IMR-90 (cell line): ENCODE results near the gene QSOX2. TPM values are rescaled to one million over a fixed set of nuclear protein-coding genes. Genes with fewer than 3 reads are reported as not detected.

Source experiments
- ATAC-seq: fragments of 200-7000 bp; cut with Tn5 transposase; 2 replicates; pipeline ENCODE4 v1.9.1; 2020; ENCODE audit warnings: low read depth, mild to moderate bottlenecking, moderate library complexity
- BruUV-seq: library from RNA; stranded (reverse); fragments of 400-500 nt; replicated peaks from 2 replicates; lab custom pipeline; 2021; lab: Mats Ljungman, UMichigan
- CTCF ChIA-PET: fragments of 300-600 bp; formaldehyde crosslinking; extraction: SDS; loops from one replicate; lab custom pipeline; 2021; ENCODE audit warnings: antibody characterized with exemption; lab: Yijun Ruan, JAX
- POLR2A ChIA-PET: fragments of 300-600 bp; sonication (Branson Sonifier 250); formaldehyde crosslinking; loops from one replicate; lab custom pipeline; 2022; ENCODE audit warnings: antibody characterized with exemption; ENCODE audit not compliant: unreplicated experiment; lab: Charles Lee
- DNase-seq: peaks from one replicate; pipeline ENCODE4 v3.0.0; 2013
- H2AFZ ChIP-seq: replicated peaks from 2 replicates; pipeline ENCODE3; 2013; ENCODE audit warnings: low read length, mild to moderate bottlenecking; ENCODE audit not compliant: poor library complexity
- H2AK5ac ChIP-seq: 2 replicates; pipeline ENCODE4 v1.6.1; 2013; ENCODE audit warnings: low read depth, low read length, inconsistent platforms
- H2AK9ac ChIP-seq: replicated peaks from 2 replicates; pipeline ENCODE3; 2013; ENCODE audit warnings: mild to moderate bottlenecking, low read depth, low read length, moderate library complexity; ENCODE audit not compliant: poor library complexity
- H2BK120ac ChIP-seq: 2 replicates; pipeline ENCODE4 v1.6.1; 2013; ENCODE audit warnings: low read depth, low read length, inconsistent platforms
- H2BK15ac ChIP-seq: 3 replicates; pipeline ENCODE4 v1.6.1; 2013; ENCODE audit warnings: low read depth, low read length, inconsistent platforms
- H2BK20ac ChIP-seq: 2 replicates; pipeline ENCODE4 v1.6.1; 2013; ENCODE audit warnings: low read depth, mild to moderate bottlenecking, inconsistent platforms, low read length, moderate library complexity
- H2BK5ac ChIP-seq: 2 replicates; pipeline ENCODE4 v1.6.1; 2013; ENCODE audit warnings: mild to moderate bottlenecking, low read depth, low read length, inconsistent platforms; ENCODE audit not compliant: poor library complexity, severe bottlenecking
- H3K14ac ChIP-seq: replicated peaks from 2 replicates; pipeline ENCODE4 v1.6.1; 2013; ENCODE audit warnings: low read depth, low read length, inconsistent platforms
- H3K18ac ChIP-seq: 2 replicates; pipeline ENCODE4 v1.6.1; 2013; ENCODE audit warnings: low read depth, low read length, control low read depth
- H3K23ac ChIP-seq: 2 replicates; pipeline ENCODE4 v1.6.1; 2013; ENCODE audit warnings: low read depth, low read length, inconsistent platforms
- H3K27ac ChIP-seq: 2 replicates; pipeline ENCODE4 v1.5.1; 2013; ENCODE audit warnings: mild to moderate bottlenecking, control low read depth, low read length; ENCODE audit not compliant: insufficient read depth
- H3K27me3 ChIP-seq: 2 replicates; pipeline ENCODE4 v1.6.1; 2013; ENCODE audit warnings: low read length; ENCODE audit not compliant: control insufficient read depth, insufficient read depth
- H3K36me3 ChIP-seq: 2 replicates; pipeline ENCODE4 v1.6.1; 2013; ENCODE audit warnings: low read length, mixed read lengths; ENCODE audit not compliant: control insufficient read depth, insufficient read depth
- H3K4ac ChIP-seq: 2 replicates; pipeline ENCODE4 v1.6.1; 2013; ENCODE audit warnings: low read depth, low read length, inconsistent platforms
- H3K4me1 ChIP-seq: 2 replicates; pipeline ENCODE4 v1.6.1; 2013; ENCODE audit warnings: low read length, mixed read lengths; ENCODE audit not compliant: control insufficient read depth, insufficient read depth
- H3K4me2 ChIP-seq: 2 replicates; pipeline ENCODE4 v1.6.1; 2013; ENCODE audit warnings: low read depth, mild to moderate bottlenecking, control low read depth, low read length, moderate library complexity
- H3K4me3 ChIP-seq: 2 replicates; pipeline ENCODE4 v1.5.1; 2013; ENCODE audit warnings: low read depth, mild to moderate bottlenecking, control low read depth, low read length, moderate library complexity; ENCODE audit not compliant: insufficient read depth
- H3K56ac ChIP-seq: 2 replicates; pipeline ENCODE4 v1.6.1; 2013; ENCODE audit warnings: low read length, inconsistent platforms; ENCODE audit not compliant: insufficient read depth; ENCODE audit errors: extremely low read depth
- H3K79me1 ChIP-seq, 2 experiments: 2 replicates each; pipeline ENCODE4 v1.6.1; 2013; ENCODE audit warnings: low read length in 2 of 2, inconsistent platforms in 1 of 2, low read depth in 1 of 2
- H3K9ac ChIP-seq: 2 replicates; pipeline ENCODE4 v1.6.1; 2013; ENCODE audit warnings: low read depth, low read length, control low read depth
- H3K9me1 ChIP-seq: 2 replicates; pipeline ENCODE4 v1.6.1; 2013; ENCODE audit warnings: low read length, inconsistent platforms; ENCODE audit not compliant: insufficient read depth
- H3K9me3 ChIP-seq: 2 replicates; pipeline ENCODE4 v1.6.1; 2013; ENCODE audit warnings: low read length; ENCODE audit not compliant: control insufficient read depth, insufficient read depth
- H4K20me1 ChIP-seq: 2 replicates; pipeline ENCODE4 v1.6.1; 2013; ENCODE audit warnings: low read length, inconsistent platforms; ENCODE audit not compliant: insufficient read depth
- H4K5ac ChIP-seq: 2 replicates; pipeline ENCODE4 v1.6.1; 2013; ENCODE audit warnings: mild to moderate bottlenecking, low read depth, low read length, control low read depth
- H4K8ac ChIP-seq, 2 experiments: 2 replicates each; pipeline ENCODE4 v1.6.1; 2013; ENCODE audit warnings: low read depth in 2 of 2, low read length in 2 of 2, control low read depth in 1 of 2, inconsistent platforms in 1 of 2
- H4K91ac ChIP-seq: 2 replicates; pipeline ENCODE4 v1.6.1; 2013; ENCODE audit warnings: low read depth, low read length, inconsistent platforms; ENCODE audit not compliant: insufficient read depth
- BHLHE40 ChIP-seq: fragments of 150-350 bp; IDR thresholded peaks from 2 replicates; pipeline ENCODE4 v1.6.1; 2016; ENCODE audit warnings: mild to moderate bottlenecking, low read depth, low read length
- CEBPB ChIP-seq: IDR thresholded peaks from 2 replicates; pipeline ENCODE4 v1.6.1; 2012; ENCODE audit warnings: low read depth, low read length, improper control_type of control experiment
- CHD1 ChIP-seq: IDR thresholded peaks from 2 replicates; pipeline ENCODE4 v1.6.1; 2012; ENCODE audit warnings: low read depth, low read length, improper control_type of control experiment
- FOS ChIP-seq: fragments of 150-350 bp; IDR thresholded peaks from 2 replicates; pipeline ENCODE4 v1.6.1; 2016; ENCODE audit warnings: low read depth, low read length
- MAFK ChIP-seq: IDR thresholded peaks from 2 replicates; pipeline ENCODE4 v1.6.1; 2012; ENCODE audit warnings: low read depth, low read length, improper control_type of control experiment
- MAZ ChIP-seq: IDR thresholded peaks from 2 replicates; pipeline ENCODE4 v1.6.1; 2012; ENCODE audit warnings: low read depth, mild to moderate bottlenecking, low read length, improper control_type of control experiment, moderate library complexity, borderline replicate concordance
- MXI1 ChIP-seq: IDR thresholded peaks from 2 replicates; pipeline ENCODE4 v1.6.1; 2012; ENCODE audit warnings: low read depth, mild to moderate bottlenecking, low read length, moderate library complexity, borderline replicate concordance
- NFE2L2 ChIP-seq: fragments of 150-350 bp; IDR thresholded peaks from 2 replicates; pipeline ENCODE4 v1.6.1; 2016; ENCODE audit warnings: low read depth, mild to moderate bottlenecking, low read length
- POLR2A ChIP-seq: IDR thresholded peaks from 2 replicates; pipeline ENCODE4 v1.6.1; 2012; ENCODE audit warnings: mild to moderate bottlenecking, low read depth, low read length
- RAD21 ChIP-seq: IDR thresholded peaks from 2 replicates; pipeline ENCODE4 v1.6.1; 2012; ENCODE audit warnings: low read length, improper control_type of control experiment
- RCOR1 ChIP-seq: IDR thresholded peaks from 2 replicates; pipeline ENCODE4 v1.6.1; 2012; ENCODE audit warnings: mild to moderate bottlenecking, low read length, improper control_type of control experiment; ENCODE audit not compliant: insufficient replicate concordance
- RFX5 ChIP-seq: IDR thresholded peaks from 2 replicates; pipeline ENCODE4 v1.8.0; 2012; ENCODE audit warnings: low read depth, mild to moderate bottlenecking, low read length, moderate library complexity
- WGBS, 2 experiments: methylation state at CpG; one replicate each; pipeline versions ENCODE4 v1.1.5 to v1.1.7; 2013; ENCODE audit warnings: missing lambda C conversion rate in 2 of 2; ENCODE audit not compliant: insufficient read length in 1 of 2; ENCODE audit errors: extremely low coverage in 2 of 2; 5-methylcytosine and 5-hydroxymethylcytosine counted together
- dilution Hi-C: fragments of 300-500 bp; cut with HindIII; formaldehyde crosslinking; loops from one replicate; pipeline ENCODE4 v1.14.3; 2018; ENCODE audit warnings: low sequenced_read_pairs; ENCODE audit not compliant: unreplicated experiment
- in situ Hi-C: fragments of 300-500 bp; cut with MboI; formaldehyde crosslinking; loops from 3 replicates; pipeline ENCODE4 v1.14.3; 2019; ENCODE audit warnings: low sequenced_read_pairs, inconsistent platforms, mixed read lengths
- intact Hi-C: fragments of 100-400 bp; cut with micrococcal nuclease; formaldehyde crosslinking; loops from 2 replicates; pipeline ENCODE4 v1.10.0; 2022
- polyA plus RNA-seq, 3 experiments: library from polyadenylated mRNA; depleted of rRNA; stranded (reverse); fragments of >200 nt; gene quantifications; 2 replicates each; pipeline ENCODE4 v1.2.3, GENCODE V29; 2012; ENCODE audit warnings: low replicate concordance in 1 of 3
- total RNA-seq: library from RNA; depleted of rRNA; stranded (reverse); fragments of >200 nt; gene quantifications from 2 replicates; pipeline ENCODE4 v1.2.3, GENCODE V29; 2012
- TF ChIP-seq, protein P1 (sequence below): fragments of 150-350 bp; IDR thresholded peaks from 2 replicates; pipeline ENCODE4 v1.6.1; 2016; ENCODE audit warnings: low read depth, mild to moderate bottlenecking, low read length, moderate library complexity, borderline replicate concordance
- TF ChIP-seq, protein P2 (sequence below): fragments of 150-350 bp; IDR thresholded peaks from 2 replicates; pipeline ENCODE4 v1.6.1; 2017; ENCODE audit warnings: mild to moderate bottlenecking, antibody characterized with exemption, low read length, low read depth
- TF ChIP-seq, protein P3 (sequence below): conservative IDR thresholded peaks from 2 replicates; pipeline ENCODE4 v1.5.1; 2012; ENCODE audit warnings: mild to moderate bottlenecking, low read depth, low read length, improper control_type of control experiment

Gene QSOX2
- total and polyA plus RNA-seq, 2 of the 4 experiments (the other 2 are of a cell fraction), result 5.9 to 12.9 TPM

DNA sequence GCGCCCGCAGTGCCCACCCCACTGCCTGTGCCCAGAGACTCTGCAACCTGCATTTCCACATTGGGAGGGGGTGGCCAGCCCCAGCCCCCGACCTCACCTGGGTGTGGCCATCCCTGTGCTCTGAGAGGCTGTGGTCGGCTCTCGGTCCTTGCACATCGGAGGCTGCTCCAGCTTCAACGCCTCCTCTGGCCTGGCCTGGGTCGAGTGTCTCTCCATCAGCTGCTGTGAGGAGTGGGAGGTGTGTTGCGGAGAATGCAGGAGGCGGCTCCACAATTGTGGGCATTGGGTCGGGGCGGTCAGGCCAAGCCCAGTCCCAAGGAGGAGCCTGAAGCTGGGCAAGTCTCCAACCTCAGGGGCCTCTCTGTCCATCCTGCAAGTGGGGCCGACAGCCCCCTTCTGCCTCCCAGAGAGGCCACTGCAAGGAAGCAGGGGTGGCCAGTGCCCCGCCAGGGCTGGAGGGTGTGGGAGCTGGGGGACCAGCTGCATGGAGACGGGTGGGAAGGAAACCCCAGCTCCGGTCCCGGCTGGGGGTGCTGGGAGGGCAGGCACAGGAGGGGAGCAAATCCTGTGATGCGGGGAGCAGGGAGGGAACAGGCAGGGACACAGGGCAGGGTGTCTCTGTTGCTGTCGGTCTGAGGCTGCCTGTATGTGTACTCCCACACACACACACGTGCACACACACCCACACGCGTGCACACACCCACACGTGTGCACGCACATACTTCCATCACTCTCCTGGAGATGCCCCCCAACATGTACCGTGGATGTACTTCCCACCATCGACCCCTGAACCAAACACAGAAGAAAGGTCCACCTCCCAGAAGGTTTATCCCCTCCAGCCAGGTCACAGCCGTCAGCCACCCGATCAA lies 29.4 kb upstream of the QSOX2 start:
- no peak overlapping the region for H2AK9ac ChIP-seq
- H4K5ac ChIP-seq, result no peak overlapping the region
- in situ Hi-C loops, result loop anchor here (10.0 kb wide), 1 partner anchor 110 kb away; no protein-coding TSS in a partner anchor
- no peak overlapping the region for H2BK20ac ChIP-seq
- H2BK5ac ChIP-seq, result no peak overlapping the region
- BruUV-seq, result no TSS peak
- DNase-seq (no peak), ATAC-seq (no peak)
- H2BK120ac ChIP-seq, result no peak overlapping the region
- no peak overlapping the region for H3K9ac ChIP-seq
- POLR2A ChIA-PET, result no interaction called here
- peaks cover 4% of the 10 kb centered on the region for H3K9me3 ChIP-seq
- H4K8ac ChIP-seq, result no peak overlapping the region
- H4K20me1 ChIP-seq, result no peaks in the 10 kb centered on the region
- no peak overlapping the region for H2AK5ac ChIP-seq
- H3K79me1 ChIP-seq, result no peaks in the 10 kb centered on the region
- H3K27me3 ChIP-seq, result peaks cover 56% of the 10 kb centered on the region
- WGBS, 2 experiments, result 59% methylated on average over 8 of the region's 28 CpGs; no CpG with 5 or more reads in 1 of the 2 experiments
- no peaks in the 10 kb centered on the region for H3K9me1 ChIP-seq
- no peak overlapping the region for H3K18ac ChIP-seq
- no peaks in the 10 kb centered on the region for H3K36me3 ChIP-seq
- H2AFZ ChIP-seq, result no peak overlapping the region
- intact Hi-C loops, result no loop called here
- no peak overlapping the region for H3K27ac ChIP-seq
- no peak overlapping the region for H4K91ac ChIP-seq
- CTCF ChIA-PET, result no interaction called here
- H3K56ac ChIP-seq, result no peak overlapping the region
- dilution Hi-C loops, result no loop called here
- H3K4ac ChIP-seq, result no peak overlapping the region
- H3K23ac ChIP-seq, result no peak overlapping the region
- H3K4me2 ChIP-seq, result no peak overlapping the region
- no peaks in the 10 kb centered on the region for H3K4me1 ChIP-seq
- no peak overlapping the region for H2BK15ac ChIP-seq
- H3K4me3 ChIP-seq, result no peak overlapping the region
- H3K14ac ChIP-seq, result no peak overlapping the region
- TF ChIP-seq MAFK (no peak), MXI1 (no peak), NFE2L2 (no peak), CHD1 (no peak), RCOR1 (no peak), CEBPB (no peak), BHLHE40 (no peak), FOS (no peak), POLR2A (no peak), MAZ (no peak), RFX5 (no peak), RAD21 (no peak)
- TF ChIP-seq, protein P1, sequence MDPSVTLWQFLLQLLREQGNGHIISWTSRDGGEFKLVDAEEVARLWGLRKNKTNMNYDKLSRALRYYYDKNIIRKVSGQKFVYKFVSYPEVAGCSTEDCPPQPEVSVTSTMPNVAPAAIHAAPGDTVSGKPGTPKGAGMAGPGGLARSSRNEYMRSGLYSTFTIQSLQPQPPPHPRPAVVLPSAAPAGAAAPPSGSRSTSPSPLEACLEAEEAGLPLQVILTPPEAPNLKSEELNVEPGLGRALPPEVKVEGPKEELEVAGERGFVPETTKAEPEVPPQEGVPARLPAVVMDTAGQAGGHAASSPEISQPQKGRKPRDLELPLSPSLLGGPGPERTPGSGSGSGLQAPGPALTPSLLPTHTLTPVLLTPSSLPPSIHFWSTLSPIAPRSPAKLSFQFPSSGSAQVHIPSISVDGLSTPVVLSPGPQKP, result no peak
- TF ChIP-seq, protein P2, sequence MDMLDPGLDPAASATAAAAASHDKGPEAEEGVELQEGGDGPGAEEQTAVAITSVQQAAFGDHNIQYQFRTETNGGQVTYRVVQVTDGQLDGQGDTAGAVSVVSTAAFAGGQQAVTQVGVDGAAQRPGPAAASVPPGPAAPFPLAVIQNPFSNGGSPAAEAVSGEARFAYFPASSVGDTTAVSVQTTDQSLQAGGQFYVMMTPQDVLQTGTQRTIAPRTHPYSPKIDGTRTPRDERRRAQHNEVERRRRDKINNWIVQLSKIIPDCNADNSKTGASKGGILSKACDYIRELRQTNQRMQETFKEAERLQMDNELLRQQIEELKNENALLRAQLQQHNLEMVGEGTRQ, result no peak
- TF ChIP-seq, protein P3, sequence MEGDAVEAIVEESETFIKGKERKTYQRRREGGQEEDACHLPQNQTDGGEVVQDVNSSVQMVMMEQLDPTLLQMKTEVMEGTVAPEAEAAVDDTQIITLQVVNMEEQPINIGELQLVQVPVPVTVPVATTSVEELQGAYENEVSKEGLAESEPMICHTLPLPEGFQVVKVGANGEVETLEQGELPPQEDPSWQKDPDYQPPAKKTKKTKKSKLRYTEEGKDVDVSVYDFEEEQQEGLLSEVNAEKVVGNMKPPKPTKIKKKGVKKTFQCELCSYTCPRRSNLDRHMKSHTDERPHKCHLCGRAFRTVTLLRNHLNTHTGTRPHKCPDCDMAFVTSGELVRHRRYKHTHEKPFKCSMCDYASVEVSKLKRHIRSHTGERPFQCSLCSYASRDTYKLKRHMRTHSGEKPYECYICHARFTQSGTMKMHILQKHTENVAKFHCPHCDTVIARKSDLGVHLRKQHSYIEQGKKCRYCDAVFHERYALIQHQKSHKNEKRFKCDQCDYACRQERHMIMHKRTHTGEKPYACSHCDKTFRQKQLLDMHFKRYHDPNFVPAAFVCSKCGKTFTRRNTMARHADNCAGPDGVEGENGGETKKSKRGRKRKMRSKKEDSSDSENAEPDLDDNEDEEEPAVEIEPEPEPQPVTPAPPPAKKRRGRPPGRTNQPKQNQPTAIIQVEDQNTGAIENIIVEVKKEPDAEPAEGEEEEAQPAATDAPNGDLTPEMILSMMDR, result no peak
